Keratinocyte (primary cell): ENCODE measurements around the gene PRKAR2B.

ENCODE experiments used
- EZH2 ChIP-seq: IDR thresholded peaks from one replicate; pipeline ENCODE4 v1.6.1; 2012; ENCODE audit warnings: inconsistent platforms, mild to moderate bottlenecking, low read length, moderate library complexity
- TF ChIP-seq, protein P1 (sequence below), 3 experiments: IDR thresholded peaks in 1 of 3; conservative IDR thresholded peaks in 1 of 3; optimal IDR thresholded peaks in 1 of 3; 2 replicates in 2 of 3; 3 replicates in 1 of 3; pipeline versions ENCODE3 to v1.5.1; 2011; ENCODE audit warnings: low read length in 3 of 3, mild to moderate bottlenecking in 3 of 3, moderate library complexity in 2 of 3, control low read depth in 1 of 3, inconsistent platforms in 1 of 3; ENCODE audit not compliant: insufficient read depth in 2 of 3; ENCODE audit errors: extremely low read depth in 1 of 3

DNA sequence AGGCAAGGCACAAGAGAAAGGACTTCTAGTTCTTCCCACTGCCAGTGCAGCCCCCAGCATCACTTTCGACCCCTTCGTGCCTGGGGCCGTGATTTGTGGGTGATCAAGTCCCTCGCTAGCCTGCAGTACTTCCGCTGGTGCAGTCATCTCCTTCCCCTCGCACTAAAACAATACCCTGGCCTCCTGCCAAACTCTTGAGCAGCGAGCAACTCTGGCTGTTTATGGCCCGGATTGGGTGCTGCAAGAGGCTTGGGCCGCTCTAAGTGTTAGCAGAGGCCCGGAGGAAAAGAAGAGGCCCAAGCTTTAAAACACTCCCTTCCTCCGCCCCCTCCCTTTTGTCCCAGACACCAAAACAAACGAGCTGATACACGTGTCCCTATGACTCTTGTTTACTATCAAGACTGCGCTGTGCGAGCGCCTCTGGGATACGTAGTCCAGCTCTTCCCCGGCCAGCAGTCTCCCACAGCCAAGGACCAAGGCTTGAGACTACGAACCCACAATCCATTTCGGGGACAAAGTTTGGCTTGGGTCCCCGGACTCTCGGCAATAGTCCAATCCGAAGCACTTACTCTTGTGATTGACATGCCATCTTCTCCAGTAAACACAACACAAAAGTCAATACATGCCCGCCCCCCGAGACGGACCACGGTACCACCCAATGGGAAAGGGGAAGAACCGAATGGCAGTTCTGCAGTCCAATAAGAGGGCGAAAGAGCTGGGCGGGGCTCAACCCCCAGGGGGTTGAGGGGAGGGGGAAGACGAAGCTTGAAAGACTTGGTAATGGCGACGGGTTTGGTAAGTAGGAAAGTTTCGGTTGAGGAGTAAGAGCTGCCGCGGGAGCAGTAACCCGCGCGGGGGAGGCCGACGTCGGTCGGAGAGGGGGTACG is 124.0 kb downstream of the PRKAR2B start, which contains the start of gene HBP1:
- TF ChIP-seq, protein P1, sequence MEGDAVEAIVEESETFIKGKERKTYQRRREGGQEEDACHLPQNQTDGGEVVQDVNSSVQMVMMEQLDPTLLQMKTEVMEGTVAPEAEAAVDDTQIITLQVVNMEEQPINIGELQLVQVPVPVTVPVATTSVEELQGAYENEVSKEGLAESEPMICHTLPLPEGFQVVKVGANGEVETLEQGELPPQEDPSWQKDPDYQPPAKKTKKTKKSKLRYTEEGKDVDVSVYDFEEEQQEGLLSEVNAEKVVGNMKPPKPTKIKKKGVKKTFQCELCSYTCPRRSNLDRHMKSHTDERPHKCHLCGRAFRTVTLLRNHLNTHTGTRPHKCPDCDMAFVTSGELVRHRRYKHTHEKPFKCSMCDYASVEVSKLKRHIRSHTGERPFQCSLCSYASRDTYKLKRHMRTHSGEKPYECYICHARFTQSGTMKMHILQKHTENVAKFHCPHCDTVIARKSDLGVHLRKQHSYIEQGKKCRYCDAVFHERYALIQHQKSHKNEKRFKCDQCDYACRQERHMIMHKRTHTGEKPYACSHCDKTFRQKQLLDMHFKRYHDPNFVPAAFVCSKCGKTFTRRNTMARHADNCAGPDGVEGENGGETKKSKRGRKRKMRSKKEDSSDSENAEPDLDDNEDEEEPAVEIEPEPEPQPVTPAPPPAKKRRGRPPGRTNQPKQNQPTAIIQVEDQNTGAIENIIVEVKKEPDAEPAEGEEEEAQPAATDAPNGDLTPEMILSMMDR (optimal IDR thresholded peaks at IDR 0.05 in 1 of 3, IDR thresholded peaks at IDR 0.05 in 1 of 3, conservative IDR thresholded peaks at IDR 0.05 in 1 of 3; ENCODE audit: extremely low read depth in 1 of 3, insufficient read depth in 2 of 3, low read length in 3 of 3): no peak
- TF ChIP-seq EZH2: no peak
